ENCODE data around the gene COG2. TPM values are rescaled to one million over a fixed set of nuclear protein-coding genes. Genes with fewer than 3 reads are reported as not detected.
A peak's percentile ranks its signal among the peaks of the same experiment; 100 is the strongest.

The COG2 gene
- total and polyA plus RNA-seq, 2 experiments from 2014 or later, result 14.6 to 16.4 TPM

DNA sequence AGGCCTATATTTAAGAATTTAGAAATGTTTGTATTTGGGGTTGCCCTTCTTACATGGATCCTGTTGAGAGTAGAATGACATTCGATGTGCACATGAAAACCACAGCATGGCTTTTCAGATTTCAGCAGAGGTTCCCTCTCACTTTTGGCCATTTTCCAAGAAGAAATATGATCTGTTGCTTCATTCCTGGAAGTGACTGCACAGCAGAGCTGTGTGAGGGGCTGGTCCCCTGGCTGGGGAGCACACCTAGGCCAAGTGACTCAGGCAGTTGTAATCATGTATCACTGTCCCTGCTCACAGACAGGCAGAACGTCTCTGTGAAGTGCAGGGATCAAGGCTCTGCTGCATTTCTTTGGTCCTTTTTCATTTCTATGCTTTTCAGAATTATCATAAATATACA is 39.3 kb downstream of the COG2 start:
- peaks cover 25% of the 10 kb centered on the region for H3K36me3 ChIP-seq (ENCODE audit: low read depth)
- DNase-seq, result peak; percentile 74
- no peak overlapping the region for H2AFZ ChIP-seq
- H3K9me3 ChIP-seq (ENCODE audit: low read depth), result no peaks in the 10 kb centered on the region
- in situ Hi-C loops (cut with MboI), result no loop called here
- H3F3A ChIP-seq (ENCODE audit: insufficient read depth), result peaks cover 13% of the 10 kb centered on the region
- H3K9ac ChIP-seq, result no peak overlapping the region
- no peaks in the 10 kb centered on the region for H3K9me2 ChIP-seq (ENCODE audit: insufficient read depth)
- WGBS, 2 experiments (ENCODE audit: low coverage in 1 of 2, low lambda C conversion rate in 2 of 2, missing lambda C conversion rate in 2 of 2), result 27 to 34% methylated on average over 2 of the region's 2 CpGs
- H3K27ac ChIP-seq, result no peak overlapping the region
- H3K4me2 ChIP-seq (ENCODE audit: unreplicated experiment), result no peak overlapping the region
- H3K27me3 ChIP-seq (replicated peaks; ENCODE audit: insufficient read depth), result no peaks in the 10 kb centered on the region
- no peaks in the 10 kb centered on the region for H4K20me1 ChIP-seq (ENCODE audit: insufficient read depth)
- peaks cover 20% of the 10 kb centered on the region for H3K4me1 ChIP-seq (ENCODE audit: insufficient read depth)
- H3K4me3 ChIP-seq, result no peak overlapping the region
- no peak for TF ChIP-seq EZH2 (IDR thresholded peaks at IDR 0.05; ENCODE audit: insufficient read depth, poor library complexity, severe bottlenecking)
- H3K79me2 ChIP-seq (ENCODE audit: insufficient read depth), result no peaks in the 10 kb centered on the region

DNA sequence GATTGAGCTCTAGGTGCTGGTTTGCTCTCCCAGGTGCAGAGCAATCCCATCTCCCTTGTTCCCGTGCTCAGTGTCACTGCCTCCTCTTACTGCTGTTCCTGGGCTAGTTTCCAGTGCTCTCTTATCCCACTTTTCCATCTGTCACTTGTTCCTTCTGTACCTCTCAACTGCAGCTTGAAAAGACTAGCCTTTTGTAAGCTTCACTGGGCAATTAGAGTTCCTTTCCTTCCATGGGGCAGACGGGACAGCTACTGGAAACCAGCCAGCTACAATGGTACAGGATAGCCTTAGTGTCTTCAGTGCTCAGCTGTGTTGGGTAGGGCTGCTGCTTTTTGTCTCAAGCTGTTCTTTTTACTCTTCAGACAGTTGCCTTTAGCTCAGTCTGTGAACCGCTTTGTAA is 40.0 kb downstream of the COG2 start:
- TF ChIP-seq EZH2 (IDR thresholded peaks at IDR 0.05; ENCODE audit: insufficient read depth, poor library complexity, severe bottlenecking) (no peak), EZH2phosphoT487 (IDR thresholded peaks at IDR 0.05; ENCODE audit: insufficient read depth, low read depth) (no peak)
- Histone ChIP-seq H3K36me3 (ENCODE audit: low read depth) (peaks cover 30% of the 10 kb centered on the region), H3F3A (ENCODE audit: insufficient read depth) (peaks cover 13% of the 10 kb centered on the region), H3K9me2 (ENCODE audit: insufficient read depth) (no peaks in the 10 kb centered on the region), H3K4me3 (no peak overlapping the region), H3K9ac (no peak overlapping the region), H3K9me3 (ENCODE audit: low read depth) (no peaks in the 10 kb centered on the region), H3K27me3 (replicated peaks; ENCODE audit: insufficient read depth) (no peaks in the 10 kb centered on the region), H2AFZ (no peak overlapping the region), H4K20me1 (ENCODE audit: insufficient read depth) (no peaks in the 10 kb centered on the region), H3K27ac (no peak overlapping the region), H3K4me2 (ENCODE audit: unreplicated experiment) (no peak overlapping the region), H3K4me1 (ENCODE audit: insufficient read depth) (peaks cover 20% of the 10 kb centered on the region), H3K79me2 (ENCODE audit: insufficient read depth) (no peaks in the 10 kb centered on the region)
- DNase-seq, result peak; percentile 9
- in situ Hi-C loops (cut with MboI), result no loop called here
- WGBS, 2 experiments (ENCODE audit: low coverage in 1 of 2, low lambda C conversion rate in 2 of 2, missing lambda C conversion rate in 2 of 2), result 13 to 21% methylated on average over 3 of the region's 3 CpGs

DNA sequence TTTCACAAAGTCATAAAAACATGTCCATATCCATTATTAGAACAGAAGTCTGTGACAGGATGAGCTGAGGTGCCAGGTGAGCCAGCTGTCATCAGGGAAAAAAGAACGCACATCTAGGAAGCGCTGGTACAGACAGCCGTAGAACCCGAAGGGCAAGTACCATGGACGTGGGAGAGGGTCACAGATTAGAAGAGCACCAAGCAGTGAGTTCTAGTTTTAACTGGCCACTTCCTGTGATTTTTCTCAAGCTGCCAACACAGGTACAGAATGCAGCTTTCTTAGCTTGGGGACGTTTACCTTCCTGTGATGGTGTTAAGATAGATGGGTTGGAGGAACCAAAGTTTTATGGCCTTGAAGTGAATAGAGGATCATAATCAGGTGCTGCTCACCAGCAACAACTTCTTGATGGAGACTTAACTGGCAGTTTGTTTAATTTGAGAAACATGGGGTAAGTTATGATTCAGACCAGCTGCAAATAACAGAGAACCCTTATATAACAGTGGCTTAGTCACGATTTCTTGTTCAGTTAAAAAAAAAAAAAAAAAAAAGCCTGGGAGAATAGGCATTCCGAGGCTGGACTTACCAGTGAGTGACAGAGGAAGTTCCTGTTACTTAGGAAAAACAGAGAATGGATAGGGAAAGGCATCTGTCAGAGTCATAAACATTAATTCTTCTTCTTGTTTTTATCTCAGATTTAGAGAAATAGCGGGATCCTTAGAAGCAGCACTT is 40.8 kb downstream of the COG2 start:
- no peaks in the 10 kb centered on the region for H3K79me2 ChIP-seq (ENCODE audit: insufficient read depth)
- peaks cover 38% of the 10 kb centered on the region for H3K36me3 ChIP-seq (ENCODE audit: low read depth)
- peak; percentile 75 for DNase-seq
- no peak overlapping the region for H3K4me2 ChIP-seq (ENCODE audit: unreplicated experiment)
- no peaks in the 10 kb centered on the region for H4K20me1 ChIP-seq (ENCODE audit: insufficient read depth)
- TF ChIP-seq EZH2phosphoT487 (IDR thresholded peaks at IDR 0.05; ENCODE audit: insufficient read depth, low read depth), result no peak
- H3K9ac ChIP-seq, result no peak overlapping the region
- no peaks in the 10 kb centered on the region for H3K9me2 ChIP-seq (ENCODE audit: insufficient read depth)
- H3K27ac ChIP-seq, result no peak overlapping the region
- H2AFZ ChIP-seq, result no peak overlapping the region
- in situ Hi-C loops (cut with MboI), result no loop called here
- peaks cover 13% of the 10 kb centered on the region for H3F3A ChIP-seq (ENCODE audit: insufficient read depth)
- H3K4me3 ChIP-seq, result no peak overlapping the region
- WGBS, 2 experiments (ENCODE audit: low coverage in 1 of 2, low lambda C conversion rate in 2 of 2, missing lambda C conversion rate in 2 of 2), result 55 to 60% methylated on average over 9 of the region's 9 CpGs
- no peaks in the 10 kb centered on the region for H3K27me3 ChIP-seq (replicated peaks; ENCODE audit: insufficient read depth)
- peaks cover 20% of the 10 kb centered on the region for H3K4me1 ChIP-seq (ENCODE audit: insufficient read depth)
- no peaks in the 10 kb centered on the region for H3K9me3 ChIP-seq (ENCODE audit: low read depth)

DNA sequence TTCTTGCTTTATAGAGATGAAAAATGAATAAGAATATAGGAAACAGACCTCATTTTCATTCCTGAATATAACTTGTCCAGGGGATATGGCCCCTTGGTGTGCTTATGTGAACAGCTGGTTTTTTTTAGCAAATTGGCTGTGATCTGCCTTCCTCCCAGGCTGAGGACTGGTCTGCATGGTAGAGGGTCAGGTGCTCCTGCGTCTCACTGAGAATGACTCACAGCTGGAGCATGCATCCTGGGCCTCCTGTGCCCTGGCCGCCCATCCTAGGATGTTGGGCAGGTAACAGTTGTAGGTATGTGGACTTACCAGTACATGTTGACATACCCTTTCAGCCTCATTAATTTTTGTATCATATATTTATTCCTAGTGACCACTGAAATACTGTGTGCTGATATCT is 41.9 kb downstream of the COG2 start:
- in situ Hi-C loops (cut with MboI), result no loop called here
- H3K9me2 ChIP-seq (ENCODE audit: insufficient read depth), result no peaks in the 10 kb centered on the region
- H3K4me3 ChIP-seq, result no peak overlapping the region
- no peak overlapping the region for H3K9ac ChIP-seq
- no peak for DNase-seq
- H3K36me3 ChIP-seq (ENCODE audit: low read depth), result peaks cover 37% of the 10 kb centered on the region
- 93 to 95% methylated on average over 2 of the region's 2 CpGs for WGBS, 2 experiments (ENCODE audit: low coverage in 1 of 2, low lambda C conversion rate in 2 of 2, missing lambda C conversion rate in 2 of 2)
- no peak overlapping the region for H2AFZ ChIP-seq
- peaks cover 20% of the 10 kb centered on the region for H3K4me1 ChIP-seq (ENCODE audit: insufficient read depth)
- peaks cover 13% of the 10 kb centered on the region for H3F3A ChIP-seq (ENCODE audit: insufficient read depth)
- no peaks in the 10 kb centered on the region for H4K20me1 ChIP-seq (ENCODE audit: insufficient read depth)
- TF ChIP-seq EZH2 (IDR thresholded peaks at IDR 0.05; ENCODE audit: insufficient read depth, poor library complexity, severe bottlenecking) (no peak), EZH2phosphoT487 (IDR thresholded peaks at IDR 0.05; ENCODE audit: insufficient read depth, low read depth) (no peak)
- no peaks in the 10 kb centered on the region for H3K9me3 ChIP-seq (ENCODE audit: low read depth)
- H3K4me2 ChIP-seq (ENCODE audit: unreplicated experiment), result no peak overlapping the region
- H3K27ac ChIP-seq, result no peak overlapping the region
- no peaks in the 10 kb centered on the region for H3K79me2 ChIP-seq (ENCODE audit: insufficient read depth)
- no peaks in the 10 kb centered on the region for H3K27me3 ChIP-seq (replicated peaks; ENCODE audit: insufficient read depth)

Data from GM23248 (cell line).